Measurements from ENCODE around the gene ITGA2B. TPM values are rescaled to one million over a fixed set of nuclear protein-coding genes. Genes with fewer than 3 reads are reported as not detected.
"Not testable (repeated sequence)": the region's sequence is repeated elsewhere in the genome, so short reads cannot be mapped to it uniquely, and the experiment has no call there.

The ITGA2B gene
- polyA plus RNA-seq, 1 experiment = 0.15 TPM

DNA sequence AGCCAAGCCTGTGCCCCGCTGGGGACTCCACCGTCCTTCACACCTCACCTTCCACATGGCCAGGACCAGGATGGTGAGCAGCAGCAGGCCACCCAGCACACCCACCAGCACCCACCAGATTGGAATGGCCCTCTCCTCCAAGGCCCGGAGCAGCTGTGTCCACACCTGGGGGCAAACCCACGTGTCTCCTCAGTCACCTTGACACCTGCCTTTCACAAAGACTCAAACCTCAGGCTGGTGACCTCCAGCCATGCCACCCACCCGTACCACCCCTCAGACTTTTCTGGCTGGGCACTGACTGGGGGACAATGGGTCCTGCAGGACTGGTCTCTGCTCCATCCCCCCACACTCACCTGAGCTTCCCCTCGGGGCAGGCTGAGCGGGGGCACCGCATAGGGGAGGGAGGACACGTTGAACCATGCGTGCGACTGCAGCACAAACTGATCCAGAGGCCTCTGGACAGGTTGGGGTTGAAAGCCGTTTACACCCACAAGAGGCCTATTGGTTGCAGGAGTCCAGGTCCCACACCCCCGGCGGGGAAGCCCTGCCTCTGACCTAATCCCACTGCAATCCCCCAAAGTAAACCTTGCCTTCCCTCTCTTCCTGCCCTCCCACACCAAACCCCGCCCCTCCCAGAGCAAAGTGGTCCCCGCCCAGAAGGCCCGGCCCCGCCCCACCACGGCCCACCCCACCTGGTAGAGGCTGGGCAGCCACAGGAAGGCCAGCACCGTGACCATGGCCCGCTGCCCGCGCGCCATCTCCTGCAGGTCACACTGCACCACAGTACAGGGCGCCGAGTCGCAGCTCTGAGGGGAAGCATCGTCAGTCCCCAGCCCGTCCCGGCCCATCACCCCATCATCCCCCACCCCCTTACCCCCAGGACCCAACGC is 14.9 kb downstream of the ITGA2B start:
- Histone ChIP-seq H3K27me3 (ENCODE audit: control insufficient read depth, insufficient read depth, low read length) (peaks cover 6% of the 10 kb centered on the region), H3K9me3 (ENCODE audit: control insufficient read depth, insufficient read depth, low read length) (no peaks in the 10 kb centered on the region; the same call in 1 of the 2 replicates), H3K4me3 (ENCODE audit: low read depth, low read length) (no peak overlapping the region), H3K27ac (ENCODE audit: low read depth, low read length) (no peak overlapping the region)
- CTCF ChIA-PET = interaction anchor here (0.6 to 3.2 kb wide), 2 partner anchors 11 to 166 kb away, joined by 11 to 18 read pairs; partner anchors contain the start of gene FAM171A2
- DNase-seq (ENCODE audit: low read depth, low spot score) = no peak
- TF ChIP-seq, protein P1, sequence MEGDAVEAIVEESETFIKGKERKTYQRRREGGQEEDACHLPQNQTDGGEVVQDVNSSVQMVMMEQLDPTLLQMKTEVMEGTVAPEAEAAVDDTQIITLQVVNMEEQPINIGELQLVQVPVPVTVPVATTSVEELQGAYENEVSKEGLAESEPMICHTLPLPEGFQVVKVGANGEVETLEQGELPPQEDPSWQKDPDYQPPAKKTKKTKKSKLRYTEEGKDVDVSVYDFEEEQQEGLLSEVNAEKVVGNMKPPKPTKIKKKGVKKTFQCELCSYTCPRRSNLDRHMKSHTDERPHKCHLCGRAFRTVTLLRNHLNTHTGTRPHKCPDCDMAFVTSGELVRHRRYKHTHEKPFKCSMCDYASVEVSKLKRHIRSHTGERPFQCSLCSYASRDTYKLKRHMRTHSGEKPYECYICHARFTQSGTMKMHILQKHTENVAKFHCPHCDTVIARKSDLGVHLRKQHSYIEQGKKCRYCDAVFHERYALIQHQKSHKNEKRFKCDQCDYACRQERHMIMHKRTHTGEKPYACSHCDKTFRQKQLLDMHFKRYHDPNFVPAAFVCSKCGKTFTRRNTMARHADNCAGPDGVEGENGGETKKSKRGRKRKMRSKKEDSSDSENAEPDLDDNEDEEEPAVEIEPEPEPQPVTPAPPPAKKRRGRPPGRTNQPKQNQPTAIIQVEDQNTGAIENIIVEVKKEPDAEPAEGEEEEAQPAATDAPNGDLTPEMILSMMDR (IDR thresholded peaks at IDR 0.05; ENCODE audit: low read depth, low read length) = no peak
- POLR2A ChIA-PET = interaction anchor here (0.6 kb wide), 1 partner anchor 245 kb away, joined by 3 read pairs; no protein-coding TSS in a partner anchor

DNA sequence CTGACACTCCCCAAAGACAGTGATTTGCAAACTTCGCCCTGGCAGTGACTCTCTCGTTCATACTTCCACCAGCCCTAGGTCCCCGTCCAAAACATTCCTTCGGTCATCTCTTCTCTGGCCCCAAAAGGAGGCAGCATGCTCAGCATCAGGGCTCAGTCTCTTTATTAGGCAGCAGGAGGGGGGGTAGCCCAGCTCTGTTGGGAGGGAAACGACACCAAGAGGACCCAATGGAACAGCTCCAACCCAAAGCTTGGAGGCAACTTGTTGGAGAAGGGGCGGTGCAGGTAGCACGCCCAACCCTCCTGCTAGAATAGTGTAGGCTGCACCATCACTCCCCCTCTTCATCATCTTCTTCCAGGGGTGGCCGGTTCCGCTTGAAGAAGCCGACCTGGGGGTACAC is 17.4 kb downstream of the ITGA2B start:
- H3K27me3 ChIP-seq (ENCODE audit: control insufficient read depth, insufficient read depth, low read length) = peaks cover 9% of the 10 kb centered on the region
- TF ChIP-seq, protein P1 (IDR thresholded peaks at IDR 0.05; ENCODE audit: low read depth, low read length) = no peak
- H3K9me3 ChIP-seq (ENCODE audit: control insufficient read depth, insufficient read depth, low read length) = no peaks in the 10 kb centered on the region; the same call in 1 of the 2 replicates
- POLR2A ChIA-PET = interaction anchor here (0.6 kb wide), 1 partner anchor 150 kb away, joined by 6 read pairs; no protein-coding TSS in a partner anchor
- CTCF ChIA-PET = no interaction called here
- no peak overlapping the region for H3K4me3 ChIP-seq (ENCODE audit: low read depth, low read length)
- H3K27ac ChIP-seq (ENCODE audit: low read depth, low read length) = no peak overlapping the region
- DNase-seq (ENCODE audit: low read depth, low spot score) = no peak

DNA sequence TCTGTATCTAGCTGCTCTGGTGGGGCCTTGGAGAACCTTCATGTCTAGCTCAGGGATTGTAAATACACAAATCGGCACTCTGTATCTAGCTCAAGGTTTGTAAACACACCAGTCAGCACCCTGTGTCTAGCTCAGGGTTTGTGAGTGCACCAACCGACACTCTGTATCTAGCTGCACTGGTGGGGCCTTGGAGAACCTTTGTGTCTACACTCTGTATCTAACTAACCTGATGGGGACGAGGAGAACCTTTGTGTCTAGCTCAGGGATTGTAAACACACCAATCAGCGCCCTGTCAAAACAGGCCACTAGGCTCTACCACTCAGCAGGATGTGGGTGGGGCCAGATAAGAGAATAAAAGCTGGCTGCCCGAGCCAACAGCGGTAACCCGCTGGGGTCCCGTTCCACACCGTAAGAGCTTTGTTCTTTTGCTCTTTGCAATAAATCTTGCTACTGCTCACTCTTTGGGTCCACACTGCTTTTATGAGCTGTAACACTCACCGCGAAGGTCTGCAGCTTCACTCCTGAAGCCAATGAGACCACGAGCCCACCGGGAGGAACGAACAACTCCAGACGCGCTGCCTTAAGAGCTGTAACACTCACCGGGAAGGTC is 19.9 kb downstream of the ITGA2B start:
- DNase-seq (ENCODE audit: low read depth, low spot score); H3K27ac ChIP-seq (ENCODE audit: low read depth, low read length); H3K9me3 ChIP-seq (ENCODE audit: control insufficient read depth, insufficient read depth, low read length); H3K4me3 ChIP-seq (ENCODE audit: low read depth, low read length); POLR2A ChIA-PET: not testable (repeated sequence)
- CTCF ChIA-PET = interaction anchor here (0.6 kb wide), 1 partner anchor 187 kb away, joined by 3 read pairs; no protein-coding TSS in a partner anchor
- peaks cover 24% of the 10 kb centered on the region for H3K27me3 ChIP-seq (ENCODE audit: control insufficient read depth, insufficient read depth, low read length)

DNA sequence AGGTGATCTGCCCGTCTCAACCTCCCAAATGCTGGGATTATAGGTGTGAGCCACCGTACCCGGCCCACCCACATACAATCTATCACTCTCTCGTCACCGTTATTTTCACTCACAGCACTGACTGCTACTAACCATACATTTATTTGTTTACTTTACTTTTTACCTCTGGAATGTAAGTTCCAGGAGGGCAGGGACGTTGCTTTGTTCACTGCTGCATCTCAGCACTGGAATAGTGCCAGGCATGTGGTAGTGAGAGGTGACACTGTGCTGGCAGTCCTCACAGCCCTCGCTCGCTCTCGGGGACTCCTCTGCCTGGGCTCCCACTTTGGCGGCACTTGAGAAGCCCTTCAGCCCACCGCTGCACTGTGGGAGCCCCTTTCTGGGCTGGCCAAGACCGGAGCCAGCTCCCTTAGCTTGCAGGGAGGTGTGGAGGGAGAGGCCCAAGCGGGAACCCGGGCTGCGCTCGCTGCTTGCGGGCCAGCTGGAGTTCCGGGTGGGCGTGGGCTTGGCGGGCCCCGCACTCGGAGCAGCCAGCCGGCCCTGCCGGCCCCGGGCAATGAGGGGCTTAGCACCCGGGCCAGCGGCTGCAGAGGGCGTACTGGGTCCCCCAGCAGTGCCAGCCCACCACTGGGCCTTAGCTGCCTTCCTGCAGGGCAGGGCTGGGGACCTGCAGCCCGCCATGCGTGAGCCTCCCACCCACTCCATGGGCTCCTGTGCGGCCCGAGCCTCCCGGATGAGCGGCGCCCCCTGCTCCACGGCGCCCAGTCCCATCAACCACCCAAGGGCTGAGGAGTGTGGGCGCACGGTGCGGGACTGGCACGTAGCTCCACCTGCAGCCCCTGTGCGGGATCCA is 20.8 kb downstream of the ITGA2B start:
- H3K27ac ChIP-seq (ENCODE audit: low read depth, low read length); POLR2A ChIA-PET; H3K9me3 ChIP-seq (ENCODE audit: control insufficient read depth, insufficient read depth, low read length); H3K4me3 ChIP-seq (ENCODE audit: low read depth, low read length); CTCF ChIA-PET; DNase-seq (ENCODE audit: low read depth, low spot score): not testable (repeated sequence)
- peaks cover 24% of the 10 kb centered on the region for H3K27me3 ChIP-seq (ENCODE audit: control insufficient read depth, insufficient read depth, low read length)

DNA sequence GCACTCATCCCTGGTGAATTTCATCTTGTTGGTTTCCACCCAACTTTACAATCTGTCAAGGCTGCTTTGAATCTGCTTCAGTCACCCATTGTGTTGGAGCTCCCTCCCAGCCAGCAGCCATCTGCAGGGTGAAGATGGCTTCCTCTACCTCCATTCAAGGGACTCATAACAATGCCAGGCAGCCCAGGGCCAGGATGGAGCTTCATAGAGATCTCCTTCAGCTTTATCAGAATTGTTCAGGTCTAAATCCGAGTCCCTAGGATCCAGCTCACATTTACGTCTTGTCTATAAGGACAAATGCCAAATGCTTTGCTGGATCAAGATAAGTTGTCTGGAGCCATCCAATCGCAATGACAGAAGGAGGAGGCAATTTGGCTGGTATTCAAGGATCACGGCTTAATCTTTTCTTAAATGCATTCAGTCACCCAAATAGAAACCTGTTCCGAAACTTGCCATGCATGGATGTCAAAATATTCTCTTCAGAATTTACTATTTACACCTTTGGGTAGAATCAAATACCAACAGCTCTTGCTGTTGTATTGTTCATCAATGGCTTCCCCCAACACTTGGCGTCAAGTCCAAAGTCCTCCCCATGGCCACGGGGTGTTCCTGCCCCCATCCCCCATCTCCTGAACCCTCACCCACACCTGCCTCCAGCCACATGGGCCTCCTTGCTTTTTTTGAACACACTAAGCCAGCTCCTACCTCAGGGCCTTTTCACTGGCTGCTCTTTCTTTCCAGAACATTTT is 22.0 kb downstream of the ITGA2B start:
- POLR2A ChIA-PET = no interaction called here
- no peak for DNase-seq (ENCODE audit: low read depth, low spot score)

DNA sequence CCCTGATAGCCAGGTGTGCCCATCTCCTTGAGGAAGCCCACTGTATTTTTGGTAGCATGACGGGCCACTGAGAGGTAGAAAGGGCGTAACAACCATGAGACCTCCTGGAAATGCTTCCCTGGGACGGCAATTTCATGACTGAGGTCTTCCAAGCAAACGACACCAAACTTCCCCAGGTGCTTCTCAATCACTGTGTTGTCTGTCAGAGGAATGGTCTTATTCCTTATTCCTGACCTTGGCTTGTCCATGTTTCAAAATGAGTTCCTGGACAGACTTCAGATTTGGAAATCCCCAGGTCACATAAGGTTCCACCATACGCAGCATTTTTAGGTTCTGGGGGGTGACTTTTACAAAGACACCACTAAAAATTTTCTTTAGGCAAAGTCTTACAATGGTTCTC is 24.4 kb downstream of the ITGA2B start:
- H3K27ac ChIP-seq (ENCODE audit: low read depth, low read length); H3K4me3 ChIP-seq (ENCODE audit: low read depth, low read length); DNase-seq (ENCODE audit: low read depth, low spot score); POLR2A ChIA-PET; H3K9me3 ChIP-seq (ENCODE audit: control insufficient read depth, insufficient read depth, low read length): not testable (repeated sequence)
- H3K27me3 ChIP-seq (ENCODE audit: control insufficient read depth, insufficient read depth, low read length) = peaks cover 21% of the 10 kb centered on the region
- CTCF ChIA-PET = interaction anchor here (0.6 to 1.4 kb wide), 2 partner anchors 13 to 41 kb away, joined by 3 to 5 read pairs; no protein-coding TSS in a partner anchor

More for the DNA sequence above, 22.0 kb downstream of the ITGA2B start:
- H3K4me3 ChIP-seq (ENCODE audit: low read depth, low read length) = no peak overlapping the region
- peaks cover 24% of the 10 kb centered on the region for H3K27me3 ChIP-seq (ENCODE audit: control insufficient read depth, insufficient read depth, low read length)
- CTCF ChIA-PET = interaction anchor here (0.9 kb wide), 1 partner anchor 8 kb away, joined by 3 read pairs; no protein-coding TSS in a partner anchor
- no peaks in the 10 kb centered on the region; the same call in 1 of the 2 replicates for H3K9me3 ChIP-seq (ENCODE audit: control insufficient read depth, insufficient read depth, low read length)
- no peak overlapping the region for H3K27ac ChIP-seq (ENCODE audit: low read depth, low read length)
- TF ChIP-seq, protein P1 (IDR thresholded peaks at IDR 0.05; ENCODE audit: low read depth, low read length) = no peak
